Activated T-cell treated with anti-CD3 and anti-CD28 coated beads, Interleukin-2, amount 50 U/mL, for 72 hours (primary cell): ENCODE results near the gene CDK11B. TPM values are rescaled to one million over a fixed set of nuclear protein-coding genes. Genes with fewer than 3 reads are reported as not detected.
A peak's percentile ranks its signal among the peaks of the same experiment; 100 is the strongest.

Experiments
- ATAC-seq, 2 donors: fragments of 150-1000 bp; cut with Tn5 transposase; replicated peaks in 1 of 2; 2 replicates each; pipeline ENCODE4 v1.10.0; 2021; ENCODE audit warnings: moderate library complexity in 2 of 2, mild to moderate bottlenecking in 1 of 2
- DNase-seq, 2 donors: peaks; one replicate each; pipeline ENCODE4 v3.0.0; 2021 to 2022; ENCODE audit warnings: mixed read lengths in 1 of 2
- H3K27ac Mint-ChIP-seq: one replicate; pipeline ENCODE4 v1.8.0; 2022; ENCODE audit warnings: mild to moderate bottlenecking, moderate library complexity, mixed read lengths
- H3K27me3 Mint-ChIP-seq: one replicate; pipeline ENCODE4 v1.8.0; 2022; ENCODE audit warnings: low read depth, mixed read lengths
- H3K36me3 Mint-ChIP-seq, 2 donors: one replicate each; pipeline ENCODE4 v1.8.0; 2022; ENCODE audit warnings: mixed read lengths in 2 of 2, mild to moderate bottlenecking in 1 of 2; ENCODE audit not compliant: insufficient read depth in 2 of 2
- H3K4me1 Mint-ChIP-seq: one replicate; pipeline ENCODE4 v1.8.0; 2022; ENCODE audit warnings: low read depth, mixed read lengths
- H3K4me3 Mint-ChIP-seq, 2 donors: one replicate each; pipeline ENCODE4 v1.8.0; 2022; ENCODE audit warnings: mild to moderate bottlenecking in 2 of 2, mixed read lengths in 2 of 2, moderate library complexity in 2 of 2
- H3K9me3 Mint-ChIP-seq, 2 donors: one replicate each; pipeline ENCODE4 v1.8.0; 2022; ENCODE audit warnings: mixed read lengths in 2 of 2
- total RNA-seq, 2 donors: library from RNA; stranded (reverse); gene quantifications; one replicate each; pipeline ENCODE4 v1.2.3, GENCODE V29; 2022

Gene CDK11B
- total RNA-seq, 2 donors from 2014 or later, result 41.5 to 42.3 TPM

DNA sequence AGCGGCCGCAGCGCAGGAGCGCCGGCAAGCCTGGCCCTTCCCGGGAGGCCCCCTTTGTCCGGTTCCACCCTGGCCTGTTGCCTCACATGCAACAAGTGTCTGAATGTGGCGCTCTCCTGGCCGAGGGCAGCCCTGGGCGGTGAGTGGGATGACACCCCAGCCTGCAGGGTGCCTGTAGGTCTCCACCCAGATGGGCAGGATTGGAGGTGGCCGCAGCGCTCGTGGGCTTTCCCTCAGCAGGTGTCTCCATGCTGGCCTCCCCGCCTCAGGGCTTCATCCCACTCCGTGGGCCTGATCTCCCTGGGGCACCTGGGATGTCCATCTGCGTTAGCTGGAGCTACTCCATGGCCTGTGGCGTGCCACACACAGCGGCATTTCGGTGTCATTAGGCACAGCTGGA is 42.0 kb downstream of the CDK11B start:
- peaks cover 0 to 4% of the 10 kb centered on the region in 2 donors for H3K36me3 Mint-ChIP-seq
- H3K27me3 Mint-ChIP-seq, result no peaks in the 10 kb centered on the region
- no peaks in the 10 kb centered on the region for H3K9me3 Mint-ChIP-seq
- peaks cover 19% of the 10 kb centered on the region for H3K4me1 Mint-ChIP-seq
- no peak for ATAC-seq
- peak overlapping the region; percentile 87 for H3K27ac Mint-ChIP-seq
- peak overlapping the region; percentile 86 for H3K4me3 Mint-ChIP-seq
- no peak for DNase-seq

DNA sequence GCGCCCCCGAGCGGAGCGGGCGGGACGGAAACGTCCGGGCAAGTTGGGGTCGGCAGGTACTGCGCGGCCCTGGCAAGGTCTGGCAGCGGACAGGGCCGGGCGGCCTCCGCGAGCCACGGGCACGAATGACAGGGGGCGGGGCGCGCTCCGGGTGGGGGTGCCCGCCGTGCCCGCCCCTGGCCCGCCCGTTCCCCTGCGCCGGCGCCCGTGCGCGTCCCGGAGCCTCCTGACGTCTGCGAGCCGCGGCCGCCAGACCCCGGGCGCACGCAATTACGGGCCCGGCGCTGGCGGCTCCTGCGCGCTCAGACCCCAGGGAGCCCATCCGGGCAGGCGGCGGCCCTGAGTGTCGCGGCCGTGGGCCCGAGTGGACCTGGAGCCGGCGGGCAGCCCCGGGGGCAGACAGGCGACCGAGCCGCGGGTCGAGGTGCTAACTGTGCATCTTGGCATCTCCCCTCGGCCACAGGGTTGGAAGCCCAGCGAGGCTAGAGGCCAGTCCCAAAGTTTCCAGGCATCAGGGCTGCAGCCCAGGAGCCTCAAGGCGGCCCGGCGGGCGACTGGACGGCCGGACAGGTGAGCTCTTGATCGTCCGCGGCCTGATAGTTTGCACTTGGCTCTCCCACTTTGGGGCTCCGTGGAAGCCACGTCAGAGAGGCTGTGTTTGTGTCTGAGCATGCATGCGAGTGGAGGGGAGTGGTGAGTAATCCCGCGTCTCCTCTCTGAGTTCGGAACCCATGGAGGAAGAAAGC is 42.6 kb downstream of the CDK11B start:
- peaks cover 0 to 4% of the 10 kb centered on the region in 2 donors for H3K36me3 Mint-ChIP-seq
- H3K4me3 Mint-ChIP-seq, result peak overlapping the region; percentile 86
- H3K9me3 Mint-ChIP-seq, result no peaks in the 10 kb centered on the region
- peak; percentile 26 to 36 for ATAC-seq
- H3K4me1 Mint-ChIP-seq, result peaks cover 19% of the 10 kb centered on the region
- H3K27me3 Mint-ChIP-seq, result no peaks in the 10 kb centered on the region
- peak; percentile 62 to 70 for DNase-seq
- H3K27ac Mint-ChIP-seq, result peak overlapping the region; percentile 87

DNA sequence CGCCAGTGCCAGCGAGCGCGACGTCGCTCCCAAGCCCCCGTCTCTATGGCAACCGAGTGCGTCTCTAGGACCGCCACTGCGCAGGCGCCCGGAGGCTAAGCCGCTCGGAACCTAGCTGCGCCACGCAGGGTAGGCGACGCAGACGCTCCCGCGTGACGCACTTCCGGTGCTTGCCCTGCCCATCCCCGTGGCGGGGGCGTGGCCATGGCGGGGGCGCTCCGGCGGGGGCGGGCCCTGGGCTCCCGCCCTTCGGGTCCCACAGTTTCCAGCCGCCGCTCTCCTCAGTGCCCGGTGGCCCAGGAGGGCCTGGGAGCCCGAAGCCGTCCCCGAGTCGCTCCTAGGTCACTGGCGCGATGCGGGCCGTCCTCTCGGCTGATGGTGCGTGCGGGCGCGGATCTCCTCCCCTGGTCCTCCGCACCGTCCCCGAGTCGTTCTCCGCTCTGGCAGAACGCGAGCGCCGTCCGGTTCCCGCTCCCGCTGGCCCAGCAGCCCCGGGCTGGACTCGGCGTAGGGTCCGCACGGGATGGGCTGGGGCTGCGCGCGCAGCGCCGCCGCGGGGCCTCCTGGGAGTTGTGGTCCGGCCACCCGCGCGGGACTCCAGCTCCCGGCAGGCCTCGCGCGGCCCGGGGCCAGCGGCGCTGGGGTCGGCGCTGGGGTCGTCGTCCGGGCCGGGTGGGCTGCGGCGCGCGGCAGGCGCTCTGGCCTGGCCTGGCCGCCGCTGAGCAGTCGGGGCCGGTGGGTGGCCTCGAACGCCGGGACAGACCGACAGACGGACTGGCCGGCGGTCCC is 43.4 kb downstream of the CDK11B start, which contains the start of gene MIB2:
Gene MIB2 (plus strand): TSS at position 245 of the 789 bp plus-strand sequence. CDS start 7,953 bp downstream, outside the sequence.
- DNase-seq (peak; percentile 98 to 99), ATAC-seq (peak; percentile 86 to 87)
- Mint-ChIP-seq H3K4me3 (peak within 1 kb of the TSS; percentile 96 to 100), H3K4me1 (peaks cover 19% of the 10 kb centered on the region), H3K27me3 (no peaks in the 10 kb centered on the region), H3K27ac (peak within 1 kb of the TSS; percentile 97), H3K9me3 (no peaks in the 10 kb centered on the region), H3K36me3 (peaks cover 0 to 4% of the 10 kb centered on the region in 2 donors)

DNA sequence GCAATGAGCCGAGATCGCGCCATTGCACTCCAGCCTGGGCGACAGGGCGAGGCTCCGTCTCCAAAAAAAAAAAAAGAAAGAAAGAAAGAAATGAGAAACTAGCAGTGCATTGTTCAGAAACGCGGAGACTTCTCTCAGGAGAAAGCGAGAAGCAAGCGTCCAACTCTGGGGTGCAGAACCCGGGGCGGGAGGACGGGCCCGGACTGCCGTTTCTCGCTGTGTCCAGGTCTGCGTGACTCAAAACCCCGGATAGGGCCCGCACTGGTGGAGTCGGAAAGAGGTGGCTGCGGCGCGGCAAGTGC is 43.9 kb downstream of the CDK11B start:
- H3K9me3 Mint-ChIP-seq, result no peaks in the 10 kb centered on the region
- H3K27me3 Mint-ChIP-seq, result no peaks in the 10 kb centered on the region
- H3K27ac Mint-ChIP-seq, result peak overlapping the region; percentile 97
- ATAC-seq (no peak), DNase-seq (no peak)
- H3K36me3 Mint-ChIP-seq, result peaks cover 0 to 4% of the 10 kb centered on the region in 2 donors
- H3K4me3 Mint-ChIP-seq, result peak overlapping the region; percentile 96 to 100
- peaks cover 19% of the 10 kb centered on the region for H3K4me1 Mint-ChIP-seq

DNA sequence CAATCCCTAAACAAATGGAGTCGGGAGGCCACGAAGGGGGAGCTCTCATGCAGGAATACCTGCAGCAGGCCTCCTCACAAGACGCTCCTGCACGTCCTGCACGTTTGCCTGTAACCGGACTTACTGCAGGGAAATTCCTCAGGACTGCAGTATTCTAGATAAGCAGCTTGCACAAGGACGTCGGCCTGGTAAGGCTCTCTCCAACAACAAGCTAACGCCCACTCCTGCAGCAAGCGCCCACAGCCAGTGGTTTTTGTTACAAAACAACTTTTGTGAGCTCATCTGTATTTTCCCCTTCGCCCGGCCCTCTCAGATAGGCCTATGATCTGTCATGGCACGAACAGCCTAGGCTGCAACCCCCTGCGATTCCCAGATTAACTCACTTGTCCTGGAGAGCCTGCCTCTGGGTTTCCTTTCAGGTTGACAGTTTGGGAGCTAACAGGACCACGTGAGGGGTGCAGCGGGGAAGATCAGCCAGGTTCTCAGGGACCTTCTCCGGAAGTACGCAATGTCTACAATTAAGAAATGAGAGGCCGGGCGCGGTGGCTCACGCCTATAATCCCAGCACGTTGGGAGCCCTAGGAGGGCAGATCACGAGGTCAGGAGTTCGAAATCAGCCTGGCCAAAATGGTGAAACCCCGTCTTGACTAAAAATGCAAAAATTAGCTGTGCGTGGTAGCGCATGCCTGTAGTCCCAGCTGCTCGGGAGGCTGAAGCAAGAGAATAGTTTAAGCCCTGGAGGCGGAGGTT is 44.4 kb downstream of the CDK11B start:
- Mint-ChIP-seq H3K27ac (peak overlapping the region; percentile 97), H3K27me3 (no peaks in the 10 kb centered on the region), H3K9me3 (no peaks in the 10 kb centered on the region), H3K36me3 (peaks cover 0 to 4% of the 10 kb centered on the region in 2 donors), H3K4me3 (peak overlapping the region; percentile 96 to 100), H3K4me1 (peaks cover 19% of the 10 kb centered on the region)
- ATAC-seq (peak; percentile 6 to 11), DNase-seq (peak; percentile 58 to 75)

DNA sequence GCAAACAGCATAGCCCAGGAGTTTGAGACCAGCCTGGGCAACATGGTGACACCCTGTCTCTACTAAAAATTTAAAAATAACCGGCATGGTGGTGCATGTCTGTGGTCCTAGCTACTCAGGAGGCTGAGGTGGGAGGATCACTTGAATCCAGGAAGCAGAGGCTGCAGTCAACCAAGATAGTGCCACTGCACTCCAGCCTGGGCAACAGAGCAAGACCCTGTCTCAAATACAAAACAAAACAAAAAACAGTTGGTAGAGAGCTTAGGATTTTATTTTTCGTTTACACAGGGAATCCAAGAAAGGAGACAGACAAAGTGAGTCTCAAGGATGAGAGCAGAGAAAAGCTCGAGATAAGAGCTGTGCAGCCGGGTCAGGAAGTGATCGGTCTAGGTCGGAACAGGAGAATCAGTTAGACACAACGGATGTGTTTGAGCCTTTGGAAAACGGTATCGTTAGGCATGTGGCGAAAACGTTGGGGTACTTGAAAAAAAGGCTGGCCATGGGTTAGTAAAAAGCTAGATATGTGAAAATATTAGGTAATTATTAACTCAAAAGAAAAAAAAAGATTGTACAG is 45.2 kb downstream of the CDK11B start:
- ATAC-seq (no peak), DNase-seq (no peak)
- Mint-ChIP-seq H3K36me3 (peaks cover 0 to 4% of the 10 kb centered on the region in 2 donors), H3K9me3 (no peaks in the 10 kb centered on the region), H3K27me3 (no peaks in the 10 kb centered on the region), H3K27ac (peak overlapping the region; percentile 40), H3K4me3 (peak overlapping the region; percentile 96 to 100), H3K4me1 (peaks cover 19% of the 10 kb centered on the region)

DNA sequence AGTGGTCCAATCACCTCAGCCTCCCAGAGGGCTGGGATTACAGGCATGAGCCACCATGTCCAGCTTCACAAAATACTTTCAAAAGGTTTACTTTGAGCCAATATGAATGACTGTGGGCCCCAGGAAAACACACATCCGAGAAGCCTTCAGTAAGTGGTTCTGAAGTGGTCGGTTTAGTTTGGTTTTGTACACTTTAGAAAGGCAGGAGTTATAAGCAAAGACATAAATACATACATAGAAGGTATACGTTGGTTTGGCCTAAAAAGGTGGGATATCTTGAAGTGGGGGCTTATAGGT is 46.8 kb downstream of the CDK11B start:
- Mint-ChIP-seq H3K27me3 (no peaks in the 10 kb centered on the region), H3K4me1 (peaks cover 27% of the 10 kb centered on the region), H3K36me3 (peaks cover 0 to 4% of the 10 kb centered on the region in 2 donors), H3K9me3 (no peaks in the 10 kb centered on the region), H3K27ac (no peak overlapping the region), H3K4me3 (no peak overlapping the region)
- DNase-seq, result no peak
- ATAC-seq, result no peak

DNA sequence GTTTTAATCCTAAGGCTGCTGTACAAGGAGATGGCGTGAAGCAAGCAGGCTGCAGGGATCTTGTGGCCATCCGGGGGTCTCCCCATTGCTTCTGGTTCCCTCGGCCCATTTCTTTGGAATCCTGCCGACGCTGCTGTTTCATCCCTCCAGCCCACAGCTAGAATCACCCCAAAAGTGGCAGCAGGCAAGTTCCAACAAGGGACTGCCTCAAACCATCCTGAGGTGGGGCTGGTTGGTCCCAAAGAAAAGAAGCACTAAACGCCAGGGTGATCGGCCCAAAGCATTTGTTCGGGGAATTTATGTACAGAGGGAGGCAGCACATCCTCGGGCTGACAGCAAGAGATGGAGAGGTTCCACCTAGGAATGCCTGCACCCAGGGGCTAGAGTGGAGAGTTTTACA is 48.0 kb downstream of the CDK11B start:
- Mint-ChIP-seq H3K27ac (no peak overlapping the region), H3K4me1 (peaks cover 32% of the 10 kb centered on the region), H3K36me3 (peaks cover 0 to 4% of the 10 kb centered on the region in 2 donors), H3K9me3 (no peaks in the 10 kb centered on the region), H3K27me3 (no peaks in the 10 kb centered on the region), H3K4me3 (no peak overlapping the region)
- ATAC-seq (no peak), DNase-seq (no peak)

DNA sequence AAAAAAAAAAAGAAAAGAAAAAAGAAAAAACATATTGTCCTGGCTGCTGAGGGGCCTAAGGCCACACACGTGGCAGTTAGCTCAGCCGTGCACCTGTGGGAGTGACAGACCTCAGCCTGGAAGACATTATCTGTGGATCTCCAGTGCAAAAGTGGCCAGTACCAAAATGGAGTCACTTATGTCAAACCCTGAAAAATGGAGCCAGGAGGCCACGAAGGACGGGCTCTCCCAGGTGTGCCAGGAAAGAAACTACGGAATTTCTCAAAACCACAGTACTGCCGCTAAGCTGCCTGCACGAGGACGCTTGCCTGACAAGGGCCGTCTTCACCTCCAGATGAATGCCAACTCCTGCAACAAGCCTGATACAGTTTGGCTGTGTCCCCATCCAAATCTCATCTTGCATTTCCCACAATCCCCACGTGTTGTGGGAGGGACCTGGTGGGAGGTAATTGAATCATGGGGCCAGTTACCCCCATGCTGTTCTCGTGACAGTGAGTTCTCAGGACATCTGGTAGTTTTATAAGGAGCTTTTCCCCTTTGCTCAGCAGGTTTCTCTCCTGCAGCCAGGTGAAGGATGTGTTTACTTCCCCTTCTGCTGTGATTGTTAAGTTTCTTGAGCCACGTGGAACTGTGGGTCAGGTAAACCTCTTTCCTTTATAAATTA is 48.9 kb downstream of the CDK11B start:
- ATAC-seq (no peak), DNase-seq (no peak)
- Mint-ChIP-seq H3K27me3 (no peaks in the 10 kb centered on the region), H3K4me3 (no peak overlapping the region), H3K36me3 (peaks cover 0 to 4% of the 10 kb centered on the region in 2 donors), H3K27ac (no peak overlapping the region), H3K4me1 (peaks cover 30% of the 10 kb centered on the region), H3K9me3 (no peaks in the 10 kb centered on the region)

DNA sequence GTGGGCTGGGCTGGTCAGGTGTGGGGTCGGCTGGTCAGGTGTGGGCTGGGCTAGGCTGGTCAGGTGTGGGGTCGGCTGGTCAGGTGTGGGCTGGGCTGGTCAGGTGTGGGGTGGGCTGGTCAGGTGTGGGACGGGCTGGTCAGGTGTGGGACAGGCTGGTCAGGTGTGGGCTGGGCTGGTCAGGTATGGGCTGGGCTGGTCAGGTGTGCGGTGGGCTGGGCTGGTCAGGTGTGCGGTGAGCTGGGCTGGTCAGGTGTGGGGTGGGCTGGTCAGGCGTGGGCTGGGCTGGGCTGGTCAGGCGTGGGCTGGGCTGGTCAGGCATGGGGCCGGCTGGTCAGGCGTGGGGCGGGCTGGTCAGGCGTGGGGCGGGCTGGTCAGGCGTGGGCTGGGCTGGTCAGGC is 52.6 kb downstream of the CDK11B start:
- Mint-ChIP-seq H3K4me1 (peaks cover 13% of the 10 kb centered on the region), H3K4me3 (no peak overlapping the region), H3K9me3 (no peaks in the 10 kb centered on the region), H3K27ac (no peak overlapping the region), H3K27me3 (no peaks in the 10 kb centered on the region), H3K36me3 (no peaks in the 10 kb centered on the region)
- no peak for ATAC-seq
- no peak for DNase-seq

DNA sequence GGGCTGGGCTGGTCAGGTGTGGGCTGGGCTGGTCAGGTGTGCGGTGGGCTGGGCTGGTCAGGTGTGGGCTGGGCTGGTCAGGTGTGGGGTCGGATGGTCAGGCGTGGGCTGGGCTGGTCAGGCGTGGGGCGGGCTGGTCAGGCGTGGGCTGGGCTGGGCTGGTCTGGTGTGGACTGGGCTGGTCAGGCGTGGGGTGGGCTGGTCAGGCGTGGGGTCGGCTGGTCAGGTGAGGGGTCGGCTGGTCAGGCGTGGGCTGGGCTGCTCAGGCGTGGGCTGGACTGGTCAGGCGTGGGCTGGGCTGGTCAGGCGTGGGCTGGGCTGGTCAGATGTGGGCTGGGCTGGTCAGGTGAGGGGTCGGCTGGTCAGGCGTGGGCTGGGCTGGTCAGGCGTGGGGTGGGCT is 53.1 kb downstream of the CDK11B start:
- DNase-seq (no peak), ATAC-seq (no peak)
- no peaks in the 10 kb centered on the region for H3K9me3 Mint-ChIP-seq
- no peak overlapping the region for H3K4me3 Mint-ChIP-seq
- no peak overlapping the region for H3K27ac Mint-ChIP-seq
- H3K27me3 Mint-ChIP-seq, result no peaks in the 10 kb centered on the region
- peaks cover 15% of the 10 kb centered on the region for H3K4me1 Mint-ChIP-seq
- H3K36me3 Mint-ChIP-seq, result no peaks in the 10 kb centered on the region

DNA sequence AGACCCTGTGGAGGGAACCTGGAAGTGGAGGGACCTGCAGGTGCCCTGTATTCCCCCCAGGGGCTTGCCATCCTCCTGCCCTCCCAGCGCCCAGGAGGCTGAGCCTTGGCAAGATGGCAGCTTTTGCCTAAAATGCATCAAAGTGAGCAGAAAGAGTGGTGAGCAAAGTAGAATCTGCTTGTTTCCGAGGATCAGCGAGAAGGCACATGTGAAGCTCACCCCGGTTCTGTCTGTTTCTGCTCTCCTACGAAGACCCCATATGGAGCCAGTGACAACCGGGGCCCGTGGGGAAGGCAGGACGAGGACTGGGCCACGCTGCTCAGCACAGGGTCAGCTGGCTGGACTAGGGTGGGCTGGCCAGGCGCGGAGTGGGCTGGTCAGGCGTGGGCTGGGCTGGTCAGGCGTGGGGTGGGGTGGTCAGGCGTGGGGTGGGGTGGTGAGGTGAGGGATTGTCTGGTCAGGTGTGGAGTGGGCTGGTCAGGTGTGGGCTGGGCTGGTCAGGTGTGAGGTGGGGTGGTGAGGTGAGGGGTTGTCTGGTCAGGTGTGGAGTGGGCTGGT is 53.7 kb downstream of the CDK11B start:
- no peaks in the 10 kb centered on the region for H3K9me3 Mint-ChIP-seq
- DNase-seq (no peak), ATAC-seq (no peak)
- no peak overlapping the region for H3K27ac Mint-ChIP-seq
- no peaks in the 10 kb centered on the region for H3K27me3 Mint-ChIP-seq
- H3K4me1 Mint-ChIP-seq, result peaks cover 17% of the 10 kb centered on the region
- no peaks in the 10 kb centered on the region for H3K36me3 Mint-ChIP-seq
- no peak overlapping the region for H3K4me3 Mint-ChIP-seq
